ENCODE results near the gene LSM7. TPM values are rescaled to one million over a fixed set of nuclear protein-coding genes. Genes with fewer than 3 reads are reported as not detected.

LSM7 gene
- total RNA-seq, 1 experiment from 2014 or later: 97.3 TPM

DNA sequence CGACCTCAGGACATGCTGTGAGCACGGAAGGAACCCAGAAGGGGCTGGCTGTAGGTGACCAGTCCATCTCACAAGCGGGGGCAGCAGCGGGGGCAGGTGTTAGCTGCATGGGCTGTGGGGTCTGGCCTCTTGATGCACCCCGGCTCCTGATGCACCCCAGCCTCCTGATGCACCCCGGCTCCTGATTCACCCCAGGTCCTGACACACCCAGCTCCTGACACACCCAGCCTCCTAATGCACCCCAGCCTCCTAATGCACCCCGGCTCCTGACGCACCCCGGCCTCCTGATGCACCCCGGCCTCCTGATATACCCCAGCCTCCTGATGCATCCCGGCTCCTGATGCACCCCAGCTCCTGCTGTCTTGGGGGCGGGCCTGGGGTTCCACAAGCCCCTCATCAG, 7.4 kb downstream of the LSM7 start:
- Histone ChIP-seq H3K27me3 (ENCODE audit: control insufficient read depth, insufficient read depth, low read length) (no peaks in the 10 kb centered on the region), H3K4me3 (ENCODE audit: low read depth in 2 of 2, low read length in 2 of 2) (no peak overlapping the region), H3K36me3 (ENCODE audit: control insufficient read depth, insufficient read depth, low read length) (no peaks in the 10 kb centered on the region), H3K27ac (ENCODE audit: low read length) (no peak overlapping the region), H3K4me1 (ENCODE audit: control insufficient read depth, insufficient read depth, low read length) (no peaks in the 10 kb centered on the region; the same call in 1 of the 2 replicates), H3K9me3 (ENCODE audit: control insufficient read depth, insufficient read depth, low read depth, low read length) (no peaks in the 10 kb centered on the region)
- in situ Hi-C loops (cut with HindIII; ENCODE audit: low pct_unique_long_range_greater_than_20kb, low sequenced_read_pairs): no loop called here
- BruUV-seq (replicated peaks): no TSS peak
- intact Hi-C loops (cut with micrococcal nuclease; ENCODE audit: unreplicated experiment): no loop called here
- DNase-seq (ENCODE audit: low read depth, low spot score) (no peak), ATAC-seq (no peak)
- TF ChIP-seq REST (IDR thresholded peaks at IDR 0.05; ENCODE audit: insufficient read depth in 1 of 2, low read depth in 2 of 2, low read length in 1 of 2) (no peak), POLR2AphosphoS5 (IDR thresholded peaks at IDR 0.05; ENCODE audit: low read depth, low read length) (no peak), SIN3A (IDR thresholded peaks at IDR 0.05; ENCODE audit: borderline replicate concordance, insufficient read depth, low read depth, low read length) (no peak)
- POLR2A ChIA-PET: interaction anchor here (0.5 kb wide), 1 partner anchor 39 kb away, joined by 5 read pairs; the partner anchor contains the start of gene TMPRSS9
- CTCF ChIA-PET: no interaction called here

DNA sequence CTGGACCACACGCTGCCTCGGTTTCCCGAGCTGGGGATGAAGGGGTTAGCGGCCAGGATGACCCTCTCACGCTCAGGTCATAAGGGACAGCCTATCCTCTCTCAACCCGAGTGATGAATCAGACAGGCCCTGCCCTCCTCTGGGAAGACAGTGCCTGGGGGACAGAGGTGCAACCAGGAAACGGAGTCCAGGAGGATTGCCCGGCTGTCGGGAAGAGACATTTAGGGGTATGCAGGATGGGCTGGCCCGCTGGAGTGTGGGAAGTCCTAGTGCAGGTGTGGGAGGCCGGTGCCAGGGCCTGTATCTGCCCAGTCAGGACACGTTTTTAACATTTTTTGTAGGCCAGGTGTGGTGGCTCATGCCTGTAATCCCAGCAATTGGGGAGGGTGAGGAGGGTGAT, 8.3 kb downstream of the LSM7 start:
- BruUV-seq (replicated peaks): no TSS peak
- Histone ChIP-seq H3K36me3 (ENCODE audit: control insufficient read depth, insufficient read depth, low read length) (no peaks in the 10 kb centered on the region), H3K4me3 (ENCODE audit: low read depth in 2 of 2, low read length in 2 of 2) (no peak overlapping the region), H3K4me1 (ENCODE audit: control insufficient read depth, insufficient read depth, low read length) (no peaks in the 10 kb centered on the region; the same call in 1 of the 2 replicates), H3K27me3 (ENCODE audit: control insufficient read depth, insufficient read depth, low read length) (no peaks in the 10 kb centered on the region), H3K27ac (ENCODE audit: low read length) (no peak overlapping the region), H3K9me3 (ENCODE audit: control insufficient read depth, insufficient read depth, low read depth, low read length) (no peaks in the 10 kb centered on the region)
- DNase-seq (ENCODE audit: low read depth, low spot score) (no peak), ATAC-seq (no peak)
- in situ Hi-C loops (cut with HindIII; ENCODE audit: low pct_unique_long_range_greater_than_20kb, low sequenced_read_pairs): no loop called here
- intact Hi-C loops (cut with micrococcal nuclease; ENCODE audit: unreplicated experiment): no loop called here
- TF ChIP-seq SIN3A (IDR thresholded peaks at IDR 0.05; ENCODE audit: borderline replicate concordance, insufficient read depth, low read depth, low read length) (no peak), TCF7L2 (IDR thresholded peaks at IDR 0.05; ENCODE audit: low read depth, low read length) (no peak), REST (IDR thresholded peaks at IDR 0.05; ENCODE audit: insufficient read depth in 1 of 2, low read depth in 2 of 2, low read length in 1 of 2) (no peak), POLR2AphosphoS5 (IDR thresholded peaks at IDR 0.05; ENCODE audit: low read depth, low read length) (no peak)
- TF ChIP-seq, protein P1, sequence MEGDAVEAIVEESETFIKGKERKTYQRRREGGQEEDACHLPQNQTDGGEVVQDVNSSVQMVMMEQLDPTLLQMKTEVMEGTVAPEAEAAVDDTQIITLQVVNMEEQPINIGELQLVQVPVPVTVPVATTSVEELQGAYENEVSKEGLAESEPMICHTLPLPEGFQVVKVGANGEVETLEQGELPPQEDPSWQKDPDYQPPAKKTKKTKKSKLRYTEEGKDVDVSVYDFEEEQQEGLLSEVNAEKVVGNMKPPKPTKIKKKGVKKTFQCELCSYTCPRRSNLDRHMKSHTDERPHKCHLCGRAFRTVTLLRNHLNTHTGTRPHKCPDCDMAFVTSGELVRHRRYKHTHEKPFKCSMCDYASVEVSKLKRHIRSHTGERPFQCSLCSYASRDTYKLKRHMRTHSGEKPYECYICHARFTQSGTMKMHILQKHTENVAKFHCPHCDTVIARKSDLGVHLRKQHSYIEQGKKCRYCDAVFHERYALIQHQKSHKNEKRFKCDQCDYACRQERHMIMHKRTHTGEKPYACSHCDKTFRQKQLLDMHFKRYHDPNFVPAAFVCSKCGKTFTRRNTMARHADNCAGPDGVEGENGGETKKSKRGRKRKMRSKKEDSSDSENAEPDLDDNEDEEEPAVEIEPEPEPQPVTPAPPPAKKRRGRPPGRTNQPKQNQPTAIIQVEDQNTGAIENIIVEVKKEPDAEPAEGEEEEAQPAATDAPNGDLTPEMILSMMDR (IDR thresholded peaks at IDR 0.05): no peak
- POLR2A ChIA-PET: no interaction called here
- CTCF ChIA-PET: no interaction called here

Measured in Panc1 (cell line).